GM20000 (cell line): ENCODE results near the gene RASAL2.

Experiments
- DNase-seq: peaks from one replicate; pipeline ENCODE4 v3.0.0; 2012; ENCODE audit warnings: low spot score
- CTCF ChIP-seq: IDR thresholded peaks from 2 replicates; pipeline ENCODE4 v1.5.1; 2012; ENCODE audit warnings: mild to moderate bottlenecking, control low read depth; ENCODE audit errors: extremely low read depth, missing control alignments

Gene RASAL2

GRCh38 chr1:178353524-178353923 lies 259.6 kb downstream of the RASAL2 start:
- DNase-seq: no peak
- no peak for TF ChIP-seq CTCF

- DNase-seq: no peak
- TF ChIP-seq CTCF: no peak
These were observed 260.9 kb downstream of the RASAL2 start for GRCh38 chr1:178354816-178355215.

- TF ChIP-seq CTCF: no peak
- no peak for DNase-seq
These were observed 262.4 kb downstream of the RASAL2 start for GRCh38 chr1:178356299-178356698.

GRCh38 chr1:178358456-178358855 lies 264.6 kb downstream of the RASAL2 start:
- TF ChIP-seq CTCF: no peak
- no peak for DNase-seq

- TF ChIP-seq CTCF: no peak
- no peak for DNase-seq
These were observed 266.5 kb downstream of the RASAL2 start for GRCh38 chr1:178360421-178360820.

GRCh38 chr1:178361847-178362246 lies 267.9 kb downstream of the RASAL2 start:
- TF ChIP-seq CTCF: no peak
- DNase-seq: no peak

GRCh38 chr1:178362747-178363146 lies 268.8 kb downstream of the RASAL2 start:
- TF ChIP-seq CTCF: no peak
- no peak for DNase-seq
